ENCODE data around the gene DENND2A. TPM values are rescaled to one million over a fixed set of nuclear protein-coding genes. Genes with fewer than 3 reads are reported as not detected.
"Not testable (repeated sequence)": the region's sequence is repeated elsewhere in the genome, so short reads cannot be mapped to it uniquely, and the experiment has no call there.

The DENND2A gene
- polyA plus RNA-seq, 4 donors: 3.0 to 7.0 (median 5.7) TPM; not detected in 1

DNA sequence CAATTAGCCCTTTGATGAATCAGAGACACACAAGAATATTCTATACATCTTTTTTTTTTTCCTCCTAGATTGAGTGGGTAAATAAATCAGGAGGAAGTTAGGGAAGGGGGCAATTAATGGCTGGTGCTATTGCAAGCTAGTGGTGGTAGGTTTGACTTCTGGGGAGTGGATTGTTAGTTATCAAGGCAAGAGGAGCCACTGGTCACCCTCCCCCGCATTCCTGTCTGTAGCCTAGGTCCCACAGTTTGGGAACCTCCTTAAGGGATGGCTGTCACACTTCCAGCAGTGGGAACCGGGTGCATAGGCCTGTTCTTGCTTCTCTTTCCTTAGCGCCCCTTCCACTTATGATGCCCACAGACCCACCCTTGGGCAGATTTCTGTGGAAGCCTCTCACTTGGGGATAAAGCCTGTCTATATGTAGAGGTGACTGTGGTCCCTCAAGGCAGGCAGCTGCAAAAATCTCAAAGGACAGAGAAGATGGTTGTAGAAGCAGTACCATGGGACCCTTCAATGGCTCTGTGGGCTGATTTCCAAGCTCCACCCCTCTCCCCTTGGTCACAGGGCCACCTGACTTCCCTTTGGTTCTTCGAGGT is 29.8 kb upstream of the DENND2A start:
- WGBS, 3 donors: 63 to 71% (median 67%) methylated on average over 4 of the region's 4 CpGs
- Histone ChIP-seq H3K27ac (ENCODE audit: low read depth in 1 of 3, low read length in 2 of 3) (no peak overlapping the region), H3K4me3 (ENCODE audit: low read depth in 1 of 3, low read length in 3 of 3) (no peak overlapping the region), H3K9me3 (ENCODE audit: control insufficient read depth in 2 of 2, insufficient read depth in 1 of 2, low read depth in 1 of 2, low read length in 1 of 2) (no peaks in the 10 kb centered on the region), H3K4me1 (ENCODE audit: control insufficient read depth in 3 of 3, insufficient read depth in 2 of 3, low read depth in 1 of 3, low read length in 2 of 3) (peaks cover 0 to 5% (median 0%) of the 10 kb centered on the region in 3 donors), H3K27me3 (ENCODE audit: control insufficient read depth in 3 of 3, insufficient read depth in 3 of 3, low read length in 3 of 3) (no peaks in the 10 kb centered on the region), H3K36me3 (ENCODE audit: control insufficient read depth in 3 of 3, insufficient read depth in 2 of 3, low read depth in 1 of 3, low read length in 3 of 3) (no peaks in the 10 kb centered on the region)
- DNase-seq (no peak), FAIRE-seq (no peak)

DNA sequence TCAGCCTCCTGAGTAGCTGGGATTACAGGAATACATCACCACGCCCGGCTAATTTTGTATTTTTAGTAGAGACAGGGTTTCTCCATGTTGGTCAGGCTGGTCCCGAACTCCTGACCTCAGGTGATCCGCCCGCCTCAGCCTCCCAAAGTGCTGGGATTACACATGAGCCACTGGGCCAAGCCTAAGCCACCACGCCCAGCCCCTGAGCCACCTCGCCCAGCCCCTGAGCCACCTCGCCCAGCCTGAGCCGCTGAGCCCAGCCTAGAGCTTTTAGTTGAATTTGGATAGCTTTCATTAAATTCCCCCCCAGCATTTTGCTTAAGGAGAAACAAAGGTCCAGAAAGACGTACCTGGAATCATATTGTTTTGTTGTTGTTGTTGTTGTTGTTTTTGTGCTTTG is 29.2 kb upstream of the DENND2A start:
- FAIRE-seq; H3K27me3 ChIP-seq (ENCODE audit: control insufficient read depth in 3 of 3, insufficient read depth in 3 of 3, low read length in 3 of 3); H3K27ac ChIP-seq (ENCODE audit: low read depth in 1 of 3, low read length in 2 of 3); H3K36me3 ChIP-seq (ENCODE audit: control insufficient read depth in 3 of 3, insufficient read depth in 2 of 3, low read depth in 1 of 3, low read length in 3 of 3); H3K4me1 ChIP-seq (ENCODE audit: control insufficient read depth in 3 of 3, insufficient read depth in 2 of 3, low read depth in 1 of 3, low read length in 2 of 3); H3K4me3 ChIP-seq (ENCODE audit: low read depth in 1 of 3, low read length in 3 of 3); H3K9me3 ChIP-seq (ENCODE audit: control insufficient read depth in 2 of 2, insufficient read depth in 1 of 2, low read depth in 1 of 2, low read length in 1 of 2); DNase-seq: not testable (repeated sequence)
- WGBS, 3 donors: 66 to 84% (median 76%) methylated on average over 9 to 10 of the region's 10 CpGs

DNA sequence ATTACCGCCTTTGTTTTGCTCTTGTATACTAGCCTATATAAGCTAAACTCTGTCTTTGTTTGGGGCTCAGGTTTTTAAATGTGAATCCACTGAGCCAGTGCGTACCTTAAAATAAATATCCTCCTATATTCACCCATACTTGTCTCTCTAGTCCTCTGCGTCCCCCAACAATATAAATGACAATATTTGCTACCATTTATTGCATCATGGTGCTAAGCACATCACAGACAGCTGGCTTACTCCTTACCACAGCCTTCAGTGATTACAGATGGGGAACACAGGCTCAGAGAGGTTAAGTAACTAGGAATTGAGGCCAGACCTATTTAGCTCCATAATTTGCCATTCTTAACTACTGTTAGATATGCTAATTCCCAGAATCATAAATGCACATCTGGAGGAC is 28.7 kb upstream of the DENND2A start:
- FAIRE-seq (no peak), DNase-seq (no peak)
- H3K4me3 ChIP-seq (ENCODE audit: low read depth in 1 of 3, low read length in 3 of 3): no peak overlapping the region
- no peaks in the 10 kb centered on the region for H3K27me3 ChIP-seq (ENCODE audit: control insufficient read depth in 3 of 3, insufficient read depth in 3 of 3, low read length in 3 of 3)
- H3K36me3 ChIP-seq (ENCODE audit: control insufficient read depth in 3 of 3, insufficient read depth in 2 of 3, low read depth in 1 of 3, low read length in 3 of 3): no peaks in the 10 kb centered on the region
- H3K27ac ChIP-seq (ENCODE audit: low read depth in 1 of 3, low read length in 2 of 3): no peak overlapping the region
- no peaks in the 10 kb centered on the region for H3K9me3 ChIP-seq (ENCODE audit: control insufficient read depth in 2 of 2, insufficient read depth in 1 of 2, low read depth in 1 of 2, low read length in 1 of 2)
- H3K4me1 ChIP-seq (ENCODE audit: control insufficient read depth in 3 of 3, insufficient read depth in 2 of 3, low read depth in 1 of 3, low read length in 2 of 3): peaks cover 0 to 5% (median 0%) of the 10 kb centered on the region in 3 donors
- 90 to 92% (median 91%) methylated on average over 3 of the region's 3 CpGs for whole genome bisulfite sequencing, 3 donors

DNA sequence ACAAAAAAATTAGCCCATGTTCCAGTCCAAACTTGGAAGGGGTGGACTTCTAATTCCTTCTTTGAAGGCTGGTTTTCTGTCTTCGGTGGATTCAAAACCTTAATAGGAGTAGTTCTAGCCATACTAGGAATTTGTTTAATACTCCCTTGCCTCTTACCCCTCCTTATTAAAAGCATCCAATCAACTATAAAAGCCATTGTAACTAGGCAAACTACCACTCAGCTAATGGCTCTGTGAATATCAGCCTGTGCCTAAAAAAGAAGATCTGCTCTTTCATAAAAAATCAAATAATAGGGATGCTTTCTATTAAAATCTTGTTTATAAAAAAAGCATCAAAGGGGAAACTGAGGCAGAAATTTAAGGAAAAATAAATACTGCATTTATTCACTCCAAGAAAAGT is 28.0 kb upstream of the DENND2A start:
- FAIRE-seq (no peak), DNase-seq (no peak)
- Histone ChIP-seq H3K4me3 (ENCODE audit: low read depth in 1 of 3, low read length in 3 of 3) (no peak overlapping the region), H3K4me1 (ENCODE audit: control insufficient read depth in 3 of 3, insufficient read depth in 2 of 3, low read depth in 1 of 3, low read length in 2 of 3) (peaks cover 0 to 5% (median 0%) of the 10 kb centered on the region in 3 donors), H3K27ac (ENCODE audit: low read depth in 1 of 3, low read length in 2 of 3) (no peak overlapping the region), H3K27me3 (ENCODE audit: control insufficient read depth in 3 of 3, insufficient read depth in 3 of 3, low read length in 3 of 3) (no peaks in the 10 kb centered on the region), H3K9me3 (ENCODE audit: control insufficient read depth in 2 of 2, insufficient read depth in 1 of 2, low read depth in 1 of 2, low read length in 1 of 2) (no peaks in the 10 kb centered on the region), H3K36me3 (ENCODE audit: control insufficient read depth in 3 of 3, insufficient read depth in 2 of 3, low read depth in 1 of 3, low read length in 3 of 3) (no peaks in the 10 kb centered on the region)
- WGBS, 3 donors: 84 to 93% (median 90%) methylated on average over 1 of the region's 1 CpG

DNA sequence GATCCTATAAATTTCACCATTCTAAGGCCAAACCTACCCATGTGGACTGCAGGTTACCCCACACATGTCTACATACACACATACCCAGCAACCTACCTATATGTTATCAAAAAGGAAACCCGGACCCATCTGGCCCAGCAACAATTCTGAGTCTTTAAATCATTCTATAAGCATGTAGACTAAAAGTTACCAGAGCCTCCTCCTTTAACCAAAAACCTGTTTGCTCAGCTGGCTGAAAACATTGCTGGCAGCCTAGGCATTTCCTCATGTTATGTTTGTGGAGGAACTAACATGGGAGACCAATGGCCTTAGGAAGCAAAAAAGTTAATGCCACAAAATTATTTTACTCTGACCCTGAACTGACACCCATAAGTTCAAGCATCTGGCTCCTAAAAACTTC is 26.9 kb upstream of the DENND2A start:
- Histone ChIP-seq H3K4me1 (ENCODE audit: control insufficient read depth in 3 of 3, insufficient read depth in 2 of 3, low read depth in 1 of 3, low read length in 2 of 3) (peaks cover 0 to 5% (median 0%) of the 10 kb centered on the region in 3 donors), H3K4me3 (ENCODE audit: low read depth in 1 of 3, low read length in 3 of 3) (no peak overlapping the region), H3K27me3 (ENCODE audit: control insufficient read depth in 3 of 3, insufficient read depth in 3 of 3, low read length in 3 of 3) (no peaks in the 10 kb centered on the region), H3K9me3 (ENCODE audit: control insufficient read depth in 2 of 2, insufficient read depth in 1 of 2, low read depth in 1 of 2, low read length in 1 of 2) (no peaks in the 10 kb centered on the region), H3K27ac (ENCODE audit: low read depth in 1 of 3, low read length in 2 of 3) (no peak overlapping the region), H3K36me3 (ENCODE audit: control insufficient read depth in 3 of 3, insufficient read depth in 2 of 3, low read depth in 1 of 3, low read length in 3 of 3) (no peaks in the 10 kb centered on the region)
- no peak for FAIRE-seq
- WGBS, 3 donors: 76 to 89% (median 87%) methylated on average over 1 of the region's 1 CpG
- DNase-seq: no peak

DNA sequence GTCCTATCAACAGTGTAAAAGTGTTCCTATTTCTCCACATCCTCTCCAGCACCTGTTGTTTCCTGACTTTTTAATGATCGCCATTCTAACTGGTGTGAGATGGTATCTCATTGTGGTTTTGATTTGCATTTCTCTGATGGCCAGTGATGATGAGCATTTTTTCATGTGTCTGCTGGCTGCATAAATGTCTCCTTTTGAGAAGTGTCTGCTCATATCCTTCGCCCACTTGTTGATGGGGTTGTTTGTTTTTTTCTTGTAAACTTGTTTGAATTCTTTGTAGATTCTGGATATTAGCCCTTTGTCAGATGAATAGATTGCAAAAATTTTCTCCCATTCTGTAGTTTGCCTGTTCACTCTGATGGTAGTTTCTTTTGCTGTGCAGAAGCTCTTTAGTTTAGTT is 22.3 kb upstream of the DENND2A start:
- FAIRE-seq; H3K27ac ChIP-seq (ENCODE audit: low read depth in 1 of 3, low read length in 2 of 3); H3K4me3 ChIP-seq (ENCODE audit: low read depth in 1 of 3, low read length in 3 of 3); H3K4me1 ChIP-seq (ENCODE audit: control insufficient read depth in 3 of 3, insufficient read depth in 2 of 3, low read depth in 1 of 3, low read length in 2 of 3); H3K9me3 ChIP-seq (ENCODE audit: control insufficient read depth in 2 of 2, insufficient read depth in 1 of 2, low read depth in 1 of 2, low read length in 1 of 2); H3K36me3 ChIP-seq (ENCODE audit: control insufficient read depth in 3 of 3, insufficient read depth in 2 of 3, low read depth in 1 of 3, low read length in 3 of 3); H3K27me3 ChIP-seq (ENCODE audit: control insufficient read depth in 3 of 3, insufficient read depth in 3 of 3, low read length in 3 of 3); DNase-seq: not testable (repeated sequence)
- 31 to 94% (median 79%) methylated on average over 1 of the region's 2 CpGs for WGBS, 3 donors

DNA sequence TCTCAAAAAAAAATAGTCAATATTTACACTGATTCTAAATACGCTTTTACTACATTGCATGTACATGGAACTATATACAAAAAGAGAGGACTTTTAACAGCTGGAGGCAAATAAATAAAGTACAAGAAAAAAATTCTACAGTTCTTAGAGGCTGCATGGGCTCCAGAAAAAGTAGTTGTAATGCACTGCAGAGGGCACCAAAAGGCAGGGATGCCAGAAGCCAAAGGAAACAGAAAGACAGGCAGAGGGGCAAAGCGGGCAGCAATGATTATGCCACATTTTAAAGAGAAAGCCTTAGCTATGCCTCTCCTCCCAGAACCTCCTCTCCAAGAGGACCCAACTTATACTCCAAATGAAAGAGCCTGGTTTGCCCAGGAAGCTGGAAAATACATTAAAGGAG is 20.5 kb upstream of the DENND2A start:
- DNase-seq: no peak
- H3K27me3 ChIP-seq (ENCODE audit: control insufficient read depth in 3 of 3, insufficient read depth in 3 of 3, low read length in 3 of 3): peaks cover 0 to 3% (median 0%) of the 10 kb centered on the region in 3 donors
- H3K9me3 ChIP-seq (ENCODE audit: control insufficient read depth in 2 of 2, insufficient read depth in 1 of 2, low read depth in 1 of 2, low read length in 1 of 2): no peaks in the 10 kb centered on the region
- no peaks in the 10 kb centered on the region for H3K36me3 ChIP-seq (ENCODE audit: control insufficient read depth in 3 of 3, insufficient read depth in 2 of 3, low read depth in 1 of 3, low read length in 3 of 3)
- peaks cover 0 to 4% (median 0%) of the 10 kb centered on the region in 3 donors for H3K4me1 ChIP-seq (ENCODE audit: control insufficient read depth in 3 of 3, insufficient read depth in 2 of 3, low read depth in 1 of 3, low read length in 2 of 3)
- no peak for FAIRE-seq
- H3K4me3 ChIP-seq (ENCODE audit: low read depth in 1 of 3, low read length in 3 of 3): no peak overlapping the region
- H3K27ac ChIP-seq (ENCODE audit: low read depth in 1 of 3, low read length in 2 of 3): no peak overlapping the region
- WGBS, 3 donors: 32 to 43% (median 38%) methylated on average over 2 of the region's 2 CpGs

DNA sequence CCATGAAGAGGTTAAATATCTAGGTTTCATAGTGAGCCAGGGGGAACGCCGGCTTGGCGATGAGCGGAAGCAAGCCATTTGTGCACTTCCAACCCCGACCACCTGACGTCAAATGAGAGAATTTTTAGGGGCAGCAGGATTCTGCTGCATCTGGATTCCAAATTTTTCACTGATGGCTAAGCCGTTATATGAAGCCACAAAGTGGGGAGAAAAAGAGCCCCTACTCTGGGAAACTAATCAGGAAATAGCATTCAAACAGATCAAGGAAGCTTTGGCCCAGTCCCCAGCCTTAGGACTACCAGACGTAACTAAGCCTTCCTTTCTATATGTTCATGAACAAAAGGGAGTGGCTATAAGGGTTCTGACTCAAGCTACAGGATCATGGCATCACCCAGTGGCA is 19.2 kb upstream of the DENND2A start:
- H3K4me1 ChIP-seq (ENCODE audit: control insufficient read depth in 3 of 3, insufficient read depth in 2 of 3, low read depth in 1 of 3, low read length in 2 of 3): peaks cover 0 to 6% (median 0%) of the 10 kb centered on the region in 3 donors
- 63 to 80% (median 68%) methylated on average over 8 of the region's 8 CpGs for WGBS, 3 donors
- no peak overlapping the region for H3K4me3 ChIP-seq (ENCODE audit: low read depth in 1 of 3, low read length in 3 of 3)
- H3K36me3 ChIP-seq (ENCODE audit: control insufficient read depth in 3 of 3, insufficient read depth in 2 of 3, low read depth in 1 of 3, low read length in 3 of 3): no peaks in the 10 kb centered on the region
- DNase-seq (no peak), FAIRE-seq (no peak)
- peaks cover 0 to 3% (median 0%) of the 10 kb centered on the region in 3 donors for H3K27me3 ChIP-seq (ENCODE audit: control insufficient read depth in 3 of 3, insufficient read depth in 3 of 3, low read length in 3 of 3)
- H3K27ac ChIP-seq (ENCODE audit: low read depth in 1 of 3, low read length in 2 of 3): no peak overlapping the region
- no peaks in the 10 kb centered on the region for H3K9me3 ChIP-seq (ENCODE audit: control insufficient read depth in 2 of 2, insufficient read depth in 1 of 2, low read depth in 1 of 2, low read length in 1 of 2)

DNA sequence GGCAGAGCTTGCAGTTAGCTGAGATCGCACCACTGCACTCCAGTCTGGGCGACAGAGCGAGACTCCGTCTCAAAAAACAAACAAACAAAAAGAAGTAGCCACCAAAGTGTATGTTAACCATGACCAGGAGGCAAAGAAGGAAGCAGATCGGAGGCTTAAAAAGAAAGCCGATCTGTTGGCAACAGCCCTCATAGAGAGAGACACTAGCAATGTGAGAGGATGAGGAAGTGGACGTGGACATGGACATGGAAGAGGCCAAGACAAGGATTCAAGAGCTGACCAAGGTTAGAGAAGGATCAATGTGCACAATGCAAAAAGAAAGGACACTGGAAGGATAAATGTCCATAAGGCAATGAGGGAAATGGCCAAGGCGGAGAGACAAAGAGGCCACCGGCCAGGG is 17.3 kb upstream of the DENND2A start:
- DNase-seq: no peak
- peaks cover 0 to 3% (median 0%) of the 10 kb centered on the region in 3 donors for H3K27me3 ChIP-seq (ENCODE audit: control insufficient read depth in 3 of 3, insufficient read depth in 3 of 3, low read length in 3 of 3)
- H3K36me3 ChIP-seq (ENCODE audit: control insufficient read depth in 3 of 3, insufficient read depth in 2 of 3, low read depth in 1 of 3, low read length in 3 of 3): no peaks in the 10 kb centered on the region
- FAIRE-seq: no peak
- H3K9me3 ChIP-seq (ENCODE audit: control insufficient read depth in 2 of 2, insufficient read depth in 1 of 2, low read depth in 1 of 2, low read length in 1 of 2): no peaks in the 10 kb centered on the region
- 86 to 92% (median 90%) methylated on average over 9 of the region's 9 CpGs for WGBS, 3 donors
- no peak overlapping the region for H3K27ac ChIP-seq (ENCODE audit: low read depth in 1 of 3, low read length in 2 of 3)
- H3K4me1 ChIP-seq (ENCODE audit: control insufficient read depth in 3 of 3, insufficient read depth in 2 of 3, low read depth in 1 of 3, low read length in 2 of 3): peaks cover 0 to 6% (median 0%) of the 10 kb centered on the region in 3 donors
- no peak overlapping the region for H3K4me3 ChIP-seq (ENCODE audit: low read depth in 1 of 3, low read length in 3 of 3)
